Activated CD8-positive, alpha-beta memory T cell treated with anti-CD3 and anti-CD28 coated beads, Interleukin-2, amount 10 ng/mL, durations not matched to agents 7 days and 5 days (primary cell): Measurements from ENCODE around the gene MARCHF9. TPM values are rescaled to one million over a fixed set of nuclear protein-coding genes. Genes with fewer than 3 reads are reported as not detected.

ENCODE experiments used
- ATAC-seq: fragments of 150-1000 bp; cut with Tn5 transposase; one replicate; pipeline ENCODE4 v1.10.0; 2021; ENCODE audit warnings: moderate library complexity
- CTCF ChIA-PET: fragments of 350-600 bp; sonication (Branson Sonifier 250); formaldehyde crosslinking; loops from one replicate; lab custom pipeline; 2021; ENCODE audit warnings: antibody characterized with exemption; lab: Charles Lee
- DNase-seq: peaks from one replicate; pipeline ENCODE4 v3.0.0-alpha.2; 2020
- H3K27ac Mint-ChIP-seq: one replicate; pipeline ENCODE4 v1.8.0; 2021; ENCODE audit warnings: mild to moderate bottlenecking, mixed read lengths
- H3K27me3 Mint-ChIP-seq: one replicate; pipeline ENCODE4 v1.8.0; 2021; ENCODE audit warnings: mixed read lengths
- H3K36me3 Mint-ChIP-seq: one replicate; pipeline ENCODE4 v1.8.0; 2021; ENCODE audit warnings: mild to moderate bottlenecking, mixed read lengths
- H3K4me1 Mint-ChIP-seq: one replicate; pipeline ENCODE4 v1.8.0; 2021; ENCODE audit warnings: mixed read lengths
- H3K4me3 Mint-ChIP-seq: one replicate; pipeline ENCODE4 v1.8.0; 2021; ENCODE audit warnings: mild to moderate bottlenecking, moderate library complexity, mixed read lengths
- H3K9me3 Mint-ChIP-seq: one replicate; pipeline ENCODE4 v1.8.0; 2022; ENCODE audit warnings: low read depth, mixed read lengths
- total RNA-seq, 2 experiments: library from RNA; stranded (reverse); gene quantifications; one replicate each; pipeline ENCODE4 v1.2.3, GENCODE V29; 2021

MARCHF9 gene
- total RNA-seq, 2 experiments from 2014 or later = 21.0 to 24.9 TPM

- CTCF ChIA-PET = interaction anchor here (0.6 to 3.5 kb wide), 32 partner anchors 8 to 327 kb away, joined by 3 to 48 read pairs (median 5); partner anchors contain the start of genes CYP27B1, EEF1AKMT3, GLI1 and METTL1
Measured at GRCh38 chr12:57756406-57757341, 1.8 kb downstream of the MARCHF9 start.

GRCh38 chr12:57757771-57758170 lies 2.9 kb downstream of the MARCHF9 start:
- H3K4me3 Mint-ChIP-seq = no peak overlapping the region
- no peaks in the 10 kb centered on the region for H3K27me3 Mint-ChIP-seq
- H3K4me1 Mint-ChIP-seq = peaks cover 35% of the 10 kb centered on the region
- CTCF ChIA-PET = interaction anchor here (1.2 to 2.9 kb wide), 5 partner anchors 9 to 45 kb away, joined by 3 to 48 read pairs (median 17); partner anchors contain the start of genes CYP27B1 and TSPAN31
- peaks cover 17% of the 10 kb centered on the region for H3K36me3 Mint-ChIP-seq
- ATAC-seq (no peak), DNase-seq (no peak)
- no peaks in the 10 kb centered on the region for H3K9me3 Mint-ChIP-seq
- no peak overlapping the region for H3K27ac Mint-ChIP-seq

More at GRCh38 chr12:57756406-57757341, 1.8 kb downstream of the MARCHF9 start:
- Mint-ChIP-seq H3K4me3 (peak overlapping the region; percentile 71), H3K27me3 (no peaks in the 10 kb centered on the region), H3K4me1 (peaks cover 41% of the 10 kb centered on the region), H3K36me3 (peaks cover 14% of the 10 kb centered on the region), H3K27ac (peak overlapping the region; percentile 75), H3K9me3 (no peaks in the 10 kb centered on the region)
- peak; percentile 25 for ATAC-seq
- DNase-seq = peak; percentile 81

GRCh38 chr12:57758552-57759359 lies 3.9 kb downstream of the MARCHF9 start:
- H3K27me3 Mint-ChIP-seq = no peaks in the 10 kb centered on the region
- no peaks in the 10 kb centered on the region for H3K9me3 Mint-ChIP-seq
- CTCF ChIA-PET = interaction anchor here (0.8 to 2.2 kb wide), 14 partner anchors 9 to 175 kb away, joined by 3 to 11 read pairs (median 5); partner anchors contain the start of genes AVIL and EEF1AKMT3
- peaks cover 22% of the 10 kb centered on the region for H3K36me3 Mint-ChIP-seq
- H3K4me3 Mint-ChIP-seq = no peak overlapping the region
- ATAC-seq (no peak), DNase-seq (no peak)
- peaks cover 26% of the 10 kb centered on the region for H3K4me1 Mint-ChIP-seq
- no peak overlapping the region for H3K27ac Mint-ChIP-seq

- ATAC-seq (no peak), DNase-seq (no peak)
- CTCF ChIA-PET = interaction anchor here (0.6 to 2.2 kb wide), 24 partner anchors 8 to 447 kb away, joined by 3 to 11 read pairs (median 4); partner anchors contain the start of genes AVIL, EEF1AKMT3, METTL1 and TSFM
- Mint-ChIP-seq H3K27ac (no peak overlapping the region), H3K9me3 (no peaks in the 10 kb centered on the region), H3K36me3 (peaks cover 21% of the 10 kb centered on the region), H3K4me1 (peaks cover 26% of the 10 kb centered on the region), H3K27me3 (no peaks in the 10 kb centered on the region), H3K4me3 (no peak overlapping the region)
Measured at GRCh38 chr12:57759360-57759980, 4.6 kb downstream of the MARCHF9 start.

- Mint-ChIP-seq H3K4me3 (no peak overlapping the region), H3K4me1 (peaks cover 30% of the 10 kb centered on the region), H3K36me3 (peaks cover 20% of the 10 kb centered on the region), H3K9me3 (no peaks in the 10 kb centered on the region), H3K27me3 (peaks cover 3% of the 10 kb centered on the region), H3K27ac (no peak overlapping the region)
- CTCF ChIA-PET = interaction anchor here (1.0 to 2.2 kb wide), 11 partner anchors 11 to 153 kb away, joined by 3 to 10 read pairs (median 4); partner anchors contain the start of genes TSFM and TSPAN31
- DNase-seq (no peak), ATAC-seq (no peak)
Measured at GRCh38 chr12:57760347-57760982, 5.6 kb downstream of the MARCHF9 start.

GRCh38 chr12:57761391-57761998 lies 6.6 kb downstream of the MARCHF9 start:
- peaks cover 10% of the 10 kb centered on the region for H3K27me3 Mint-ChIP-seq
- H3K4me1 Mint-ChIP-seq = peaks cover 31% of the 10 kb centered on the region
- peaks cover 20% of the 10 kb centered on the region for H3K36me3 Mint-ChIP-seq
- no peaks in the 10 kb centered on the region for H3K9me3 Mint-ChIP-seq
- H3K27ac Mint-ChIP-seq = no peak overlapping the region
- no peak overlapping the region for H3K4me3 Mint-ChIP-seq
- CTCF ChIA-PET = interaction anchor here (1.0 to 3.5 kb wide), 5 partner anchors 7 to 36 kb away, joined by 3 to 10 read pairs (median 3); partner anchors contain the start of genes MARCHF9, TSFM and TSPAN31
- ATAC-seq = no peak
- no peak for DNase-seq

GRCh38 chr12:57762463-57762862 lies 7.6 kb downstream of the MARCHF9 start:
- DNase-seq (no peak), ATAC-seq (no peak)
- H3K27me3 Mint-ChIP-seq = peaks cover 15% of the 10 kb centered on the region
- peaks cover 19% of the 10 kb centered on the region for H3K36me3 Mint-ChIP-seq
- CTCF ChIA-PET = interaction anchor here (1.2 to 3.5 kb wide), 3 partner anchors 8 to 35 kb away, joined by 3 to 10 read pairs (median 3); partner anchors contain the start of genes MARCHF9 and TSFM
- no peaks in the 10 kb centered on the region for H3K9me3 Mint-ChIP-seq
- peaks cover 27% of the 10 kb centered on the region for H3K4me1 Mint-ChIP-seq
- no peak overlapping the region for H3K4me3 Mint-ChIP-seq
- no peak overlapping the region for H3K27ac Mint-ChIP-seq

GRCh38 chr12:57763881-57764661 lies 9.2 kb downstream of the MARCHF9 start:
- CTCF ChIA-PET = interaction anchor here (0.8 to 3.5 kb wide), 11 partner anchors 8 to 144 kb away, joined by 3 to 19 read pairs (median 5); partner anchors contain the start of genes MARCHF9 and TSFM
- H3K4me3 Mint-ChIP-seq = peak overlapping the region; percentile 80
- peaks cover 13% of the 10 kb centered on the region for H3K36me3 Mint-ChIP-seq
- no peak for ATAC-seq
- peaks cover 27% of the 10 kb centered on the region for H3K4me1 Mint-ChIP-seq
- H3K27me3 Mint-ChIP-seq = peaks cover 15% of the 10 kb centered on the region
- H3K9me3 Mint-ChIP-seq = no peaks in the 10 kb centered on the region
- no peak for DNase-seq
- no peak overlapping the region for H3K27ac Mint-ChIP-seq

GRCh38 chr12:57764662-57765002 lies 9.7 kb downstream of the MARCHF9 start:
- CTCF ChIA-PET = interaction anchor here (0.8 to 3.5 kb wide), 10 partner anchors 8 to 134 kb away, joined by 3 to 19 read pairs (median 5); partner anchors contain the start of genes MARCHF9 and TSFM
- peaks cover 15% of the 10 kb centered on the region for H3K27me3 Mint-ChIP-seq
- ATAC-seq = peak; percentile 20
- peaks cover 11% of the 10 kb centered on the region for H3K36me3 Mint-ChIP-seq
- peak overlapping the region; percentile 69 for H3K27ac Mint-ChIP-seq
- H3K4me3 Mint-ChIP-seq = peak overlapping the region; percentile 80
- H3K9me3 Mint-ChIP-seq = no peaks in the 10 kb centered on the region
- no peak for DNase-seq
- H3K4me1 Mint-ChIP-seq = peaks cover 23% of the 10 kb centered on the region

- H3K27me3 Mint-ChIP-seq = peaks cover 15% of the 10 kb centered on the region
- peak; percentile 80 for ATAC-seq
Measured at GRCh38 chr12:57765003-57765697, 10.2 kb downstream of the MARCHF9 start.

More at GRCh38 chr12:57765003-57765697, 10.2 kb downstream of the MARCHF9 start:
- CTCF ChIA-PET = interaction anchor here (0.8 to 3.5 kb wide), 13 partner anchors 9 to 134 kb away, joined by 3 to 48 read pairs (median 5); partner anchors contain the start of genes MARCHF9 and TSFM
- Mint-ChIP-seq H3K27ac (peak overlapping the region; percentile 69), H3K36me3 (peaks cover 16% of the 10 kb centered on the region), H3K4me1 (peaks cover 28% of the 10 kb centered on the region), H3K4me3 (peak overlapping the region; percentile 80), H3K9me3 (no peaks in the 10 kb centered on the region)
- peak; percentile 72 for DNase-seq
